C1 segment of cervical spinal cord (tissue), 14 donors: ENCODE data around the gene MFRP.

Experiments used
- DNase-seq, 14 donors: peaks; one replicate each; lab custom pipeline; 2025; lab: John Stamatoyannopoulos, UW

MFRP gene

DNA sequence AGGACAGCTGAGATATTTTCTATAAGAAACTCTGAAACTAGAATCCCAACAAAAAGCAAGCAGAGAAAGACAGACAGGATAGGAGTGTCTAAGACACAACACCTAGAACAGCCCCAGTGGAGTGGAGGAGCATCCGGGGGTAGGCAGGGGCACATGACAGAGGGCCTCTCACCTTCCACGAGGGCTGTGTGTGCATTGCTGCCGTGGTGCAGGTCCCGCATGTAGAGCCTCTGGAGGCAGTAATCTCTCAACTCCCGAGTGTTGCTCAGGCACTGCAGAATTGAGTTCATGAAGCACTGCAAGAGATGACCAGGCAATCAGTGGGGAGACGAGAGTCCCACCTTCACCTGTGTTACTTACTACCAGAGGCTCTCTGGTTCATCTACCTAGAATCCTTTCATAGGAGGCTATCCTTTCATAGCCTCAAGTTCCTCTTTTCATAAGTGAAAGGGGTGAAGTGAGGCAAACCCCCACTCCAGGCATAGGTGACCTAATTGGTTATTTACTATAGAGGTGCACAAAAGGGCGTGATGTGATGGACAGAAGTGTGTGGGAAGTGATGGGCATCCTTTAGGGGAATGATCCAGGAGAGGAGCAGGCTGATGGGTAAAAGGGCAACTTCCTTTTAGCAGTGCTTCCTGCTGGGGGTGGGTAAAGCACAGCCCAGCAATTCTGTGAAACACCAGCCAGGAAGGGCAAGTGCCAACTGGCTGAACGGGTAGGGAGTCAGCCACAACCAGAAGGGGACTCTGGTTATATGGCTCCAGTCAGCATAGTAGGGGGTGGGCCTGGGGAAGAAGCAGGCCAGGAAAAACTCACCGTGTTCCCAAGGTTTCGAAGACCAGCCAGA is 13.1 kb upstream of the MFRP start:
- DNase-seq, result peak in 1 of 14 donors; percentile 24

DNA sequence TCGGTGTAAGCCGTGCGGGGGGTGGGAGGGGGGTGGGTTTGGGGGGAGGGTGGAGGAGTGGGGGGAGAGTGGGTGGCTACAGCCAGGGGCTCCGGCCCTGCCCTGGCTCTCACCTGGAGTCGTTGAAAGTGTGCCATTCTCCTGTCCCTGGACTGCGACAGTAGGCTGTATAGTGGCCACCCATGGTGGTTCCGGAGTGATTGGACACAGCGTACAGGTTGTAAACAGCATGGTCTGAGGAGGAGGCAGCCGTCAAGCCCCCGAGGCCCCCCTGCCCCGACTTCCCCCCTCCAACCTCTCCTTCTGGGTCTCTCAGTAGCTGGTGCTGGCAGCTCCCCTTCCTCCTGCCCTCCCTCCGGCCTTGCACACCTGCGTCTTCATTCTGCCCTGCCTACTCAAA is 10.6 kb upstream of the MFRP start:
- DNase-seq, result no peak

DNA sequence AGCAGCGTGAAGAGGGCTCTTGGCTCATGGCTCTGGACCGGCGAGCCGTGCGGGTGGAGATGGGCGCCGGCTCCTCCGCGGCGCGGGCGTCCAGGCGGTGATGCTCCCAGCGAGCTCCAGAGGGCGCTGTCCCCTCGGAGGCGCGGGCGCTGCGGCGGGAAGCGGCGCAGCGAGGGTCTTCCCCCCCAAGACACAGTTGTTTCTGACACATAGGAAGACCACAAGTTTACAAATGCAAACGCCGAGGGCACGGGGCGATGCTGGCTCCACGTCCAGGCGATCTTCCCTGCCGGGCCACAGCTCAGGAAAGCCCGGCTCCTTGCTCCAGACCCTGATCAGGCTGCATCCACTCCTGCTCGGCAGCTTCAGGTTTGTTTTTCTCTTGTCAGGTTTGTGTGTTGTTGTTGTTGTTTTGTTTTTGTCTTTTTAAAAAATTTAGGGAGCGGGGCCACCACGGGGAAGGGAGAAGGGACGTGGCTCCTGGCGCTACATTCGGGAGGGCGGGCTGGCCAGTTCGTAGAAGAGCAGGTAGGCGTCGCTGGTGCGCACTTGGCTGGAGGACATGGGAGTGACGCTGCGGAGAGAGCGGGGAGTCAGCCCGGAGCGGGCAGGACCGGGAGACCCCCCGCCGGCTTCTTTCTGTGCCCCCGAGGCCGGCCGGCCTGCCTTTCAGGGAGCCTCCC is 10.0 kb upstream of the MFRP start:
- peak in 11 of 14 donors; percentile 33 to 74 (median 56) for DNase-seq

DNA sequence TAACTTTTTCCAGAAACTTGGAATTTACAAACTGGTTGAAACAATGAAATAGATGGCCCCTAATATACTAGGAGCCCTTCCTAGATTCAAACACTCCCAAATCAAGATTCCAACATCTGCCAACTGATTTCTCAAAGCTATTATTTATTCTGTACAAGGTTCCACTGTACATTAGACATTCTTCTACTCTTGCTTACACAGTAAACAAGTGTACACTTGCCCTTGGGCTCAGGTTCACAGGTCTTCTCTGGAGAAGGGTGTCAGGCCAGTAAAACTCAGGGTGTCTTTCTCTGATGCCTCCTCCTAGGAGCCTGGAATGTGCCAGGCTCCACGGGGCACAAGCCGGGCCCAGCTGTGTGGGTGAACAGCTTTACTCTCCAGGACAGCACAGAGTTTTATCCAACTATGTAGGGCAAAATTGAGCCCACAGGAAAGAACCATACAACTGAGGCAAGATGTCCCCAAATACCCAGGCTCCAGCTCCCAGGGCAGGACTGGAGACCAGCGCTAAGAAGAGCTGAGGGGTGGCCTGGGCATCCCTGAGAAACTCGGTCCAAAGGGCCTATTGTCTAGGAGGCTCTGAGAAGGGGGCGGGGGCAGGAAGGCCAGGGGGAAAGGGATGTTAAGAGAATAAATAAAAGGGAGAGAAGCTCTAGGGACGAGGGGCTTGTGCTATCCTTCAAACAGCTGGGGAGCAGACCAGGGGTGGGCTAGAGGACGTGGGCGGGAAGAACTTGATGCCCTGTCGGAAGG is 8.8 kb upstream of the MFRP start:
- DNase-seq, result no peak

DNA sequence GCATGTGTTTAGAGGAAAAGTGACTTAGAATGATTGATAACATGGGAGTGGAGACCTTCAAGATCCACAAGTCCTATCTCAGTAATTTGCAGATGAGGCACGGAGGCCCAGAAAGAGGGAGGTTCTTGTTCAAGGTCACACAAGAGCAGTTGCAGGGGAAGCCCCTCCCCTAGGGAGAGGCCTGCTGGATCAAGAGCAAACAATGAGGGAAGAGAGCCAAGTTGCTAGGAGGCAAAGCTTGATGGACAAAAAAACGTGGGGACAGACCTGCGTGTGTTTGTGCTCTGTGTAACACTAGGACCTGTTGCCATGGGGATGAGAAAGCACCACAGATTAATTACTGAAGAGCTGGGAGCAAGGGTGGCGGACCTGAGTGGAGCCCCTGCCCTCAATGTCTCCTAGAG is 6.4 kb upstream of the MFRP start:
- peak in 1 of 14 donors; percentile 33 for DNase-seq

DNA sequence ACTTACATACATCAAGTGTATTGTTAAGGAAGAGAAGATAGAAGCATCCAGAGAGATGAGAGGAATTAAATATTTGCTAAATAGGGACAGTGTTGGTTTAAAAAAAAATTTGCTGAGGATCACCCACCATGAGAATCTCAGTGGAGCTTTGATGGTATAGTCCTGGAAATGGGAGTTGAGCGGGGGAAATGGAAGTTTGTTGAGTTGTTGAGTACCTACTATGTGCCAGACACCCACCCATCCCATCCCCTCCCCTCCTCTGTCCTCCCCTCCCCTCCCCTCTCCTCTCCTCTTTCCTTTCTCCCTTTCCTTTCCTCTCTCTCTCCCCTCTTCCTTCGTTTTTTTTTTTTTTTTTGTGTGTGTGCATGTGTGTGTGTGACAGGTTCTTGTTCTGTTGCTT is 4.7 kb upstream of the MFRP start:
- no peak for DNase-seq

DNA sequence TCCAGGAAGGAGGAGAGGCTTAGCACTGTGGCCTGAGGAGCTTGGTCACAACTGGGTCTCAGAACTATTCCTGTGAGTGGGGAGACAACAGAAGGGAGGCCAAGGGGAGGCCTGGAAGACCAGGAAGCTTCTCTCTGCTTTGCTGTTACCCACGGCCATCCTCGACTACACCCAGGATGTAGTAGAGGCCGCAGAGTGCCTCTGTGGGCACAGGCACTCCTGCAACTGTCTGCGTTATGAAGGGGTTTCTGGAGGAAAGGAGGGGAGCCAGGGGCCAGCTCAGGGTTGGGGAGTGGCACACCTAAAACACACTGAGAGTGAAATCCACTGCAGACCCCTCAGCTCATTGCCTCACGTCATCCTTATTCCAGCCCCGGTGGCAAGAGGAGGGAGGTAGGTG is 3.8 kb upstream of the MFRP start:
- DNase-seq, result no peak

DNA sequence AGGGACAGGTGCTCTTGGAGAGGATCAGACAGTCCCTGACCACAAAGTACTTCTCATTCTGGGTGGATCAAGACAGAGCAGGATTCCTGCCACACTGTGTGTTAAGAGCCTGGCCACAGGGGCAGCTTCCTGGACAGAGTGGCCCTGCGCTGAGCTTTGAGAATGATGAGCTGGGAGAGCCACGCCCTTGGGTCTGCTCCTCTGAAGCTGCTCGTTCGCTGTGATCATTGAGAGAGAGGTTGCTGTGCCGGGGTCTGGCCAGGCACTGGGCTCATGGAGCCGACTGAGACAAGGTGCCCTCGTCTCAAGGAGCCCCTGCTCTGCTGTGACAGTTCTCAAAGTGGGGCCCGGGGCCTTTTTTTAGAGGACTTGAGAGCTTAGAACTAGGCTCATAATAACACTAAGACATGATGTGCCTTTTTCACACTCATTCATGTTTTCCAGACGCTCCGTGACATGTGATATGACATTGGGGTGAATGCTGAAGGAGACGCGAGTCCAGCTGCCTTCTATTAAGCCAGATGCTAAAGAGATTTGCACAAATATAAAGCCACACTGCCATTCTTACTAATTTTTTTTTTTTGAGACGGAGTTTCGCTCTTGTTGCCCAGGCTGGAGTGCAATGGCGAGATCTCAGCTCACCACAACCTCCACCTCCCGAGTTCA is 1.6 kb upstream of the MFRP start:
- DNase-seq, result no peak

DNA sequence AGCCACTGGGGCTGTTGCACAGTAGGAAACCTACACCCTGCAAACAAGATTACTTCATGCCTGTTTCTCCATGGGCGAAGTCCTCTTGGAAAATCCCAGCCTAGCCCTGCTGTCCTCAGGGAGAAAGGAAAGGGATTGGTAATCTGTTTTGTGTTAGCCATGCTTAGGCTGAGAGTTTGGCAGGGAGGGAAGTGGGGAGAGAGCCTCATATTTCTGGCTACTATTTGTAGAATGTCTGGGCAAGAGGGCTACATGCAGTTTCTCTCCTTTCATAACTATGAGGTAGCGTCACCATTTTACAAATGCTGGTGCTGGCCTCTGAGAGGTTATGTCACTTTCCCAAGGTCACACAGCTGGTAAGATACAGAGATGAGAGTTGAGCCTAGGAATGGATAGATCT is 737 bp upstream of the MFRP start:
- no peak for DNase-seq

DNA sequence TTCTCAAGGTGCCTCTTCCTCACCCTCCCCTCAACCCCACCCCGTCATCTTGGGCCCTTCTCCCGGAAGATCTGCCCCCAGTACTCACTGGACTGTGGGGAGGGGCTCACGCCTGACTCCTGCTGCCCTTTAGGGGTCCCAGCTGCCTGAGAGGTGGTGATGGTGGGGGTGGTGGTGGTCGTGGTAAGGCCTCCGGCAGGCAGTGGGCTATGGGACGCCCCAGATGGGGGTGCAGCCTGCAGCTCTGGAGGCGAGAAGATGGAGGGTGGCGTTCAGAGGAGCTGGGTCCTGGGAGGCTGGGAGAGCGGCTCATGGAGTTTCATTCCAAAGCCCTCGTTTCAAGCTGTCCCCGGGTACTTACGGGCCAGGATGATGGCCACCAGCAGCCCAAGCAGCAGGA is 820 bp downstream of the MFRP start:
- DNase-seq, result no peak

DNA sequence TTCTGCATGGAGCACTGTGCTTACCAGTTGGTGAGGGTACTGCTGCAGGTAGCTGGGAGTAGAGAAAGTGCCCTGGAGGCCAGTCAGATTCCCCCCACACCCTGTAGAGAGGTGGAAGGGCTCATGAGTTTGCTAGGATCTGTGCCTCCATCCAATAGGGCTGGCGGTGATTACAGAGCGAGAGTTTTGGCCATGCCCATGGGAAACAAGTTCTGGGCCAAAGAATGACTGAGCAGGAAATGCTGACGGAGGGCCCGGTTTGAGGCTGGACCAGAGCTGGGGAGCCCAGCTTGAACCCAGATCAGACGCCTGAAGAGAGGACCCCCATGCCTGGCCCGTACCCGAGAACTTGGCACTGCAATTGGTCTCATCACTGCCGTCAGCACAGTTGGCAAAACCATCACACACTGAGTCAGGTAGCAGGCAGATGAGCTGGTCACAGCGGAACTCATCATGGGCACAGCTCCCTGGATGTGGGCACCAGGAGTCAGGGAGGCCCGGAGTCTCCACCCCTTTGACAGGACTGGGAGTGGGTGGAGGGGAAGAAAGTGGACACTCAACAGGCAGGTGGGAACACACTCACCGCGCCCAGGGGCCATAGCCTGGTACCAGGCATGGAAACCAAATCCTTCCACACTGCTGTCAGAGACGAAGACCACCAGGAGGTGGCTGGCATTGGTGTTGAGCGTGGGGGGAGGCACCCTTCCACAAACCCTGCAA is 2.1 kb downstream of the MFRP start:
- no peak for DNase-seq

DNA sequence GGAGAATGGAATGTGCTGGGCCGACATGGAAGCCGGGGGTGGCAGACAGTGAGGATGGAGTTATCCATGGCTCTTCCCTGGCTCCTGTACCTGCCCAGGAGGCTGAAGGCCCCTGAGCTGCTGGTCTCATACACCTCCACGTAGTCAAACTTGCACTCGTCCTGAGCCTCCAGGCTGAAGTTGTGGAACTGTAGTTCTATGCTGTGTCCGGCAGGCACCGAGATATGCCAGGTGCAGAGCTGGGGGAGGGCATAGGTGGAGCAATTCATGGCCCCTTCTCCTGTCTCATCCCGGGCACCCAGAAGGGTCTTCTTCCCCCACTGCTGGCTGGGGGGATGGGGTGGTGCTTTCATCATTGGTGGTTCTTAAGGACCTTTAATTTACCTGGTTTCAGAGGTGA is 2.8 kb downstream of the MFRP start:
- no peak for DNase-seq

DNA sequence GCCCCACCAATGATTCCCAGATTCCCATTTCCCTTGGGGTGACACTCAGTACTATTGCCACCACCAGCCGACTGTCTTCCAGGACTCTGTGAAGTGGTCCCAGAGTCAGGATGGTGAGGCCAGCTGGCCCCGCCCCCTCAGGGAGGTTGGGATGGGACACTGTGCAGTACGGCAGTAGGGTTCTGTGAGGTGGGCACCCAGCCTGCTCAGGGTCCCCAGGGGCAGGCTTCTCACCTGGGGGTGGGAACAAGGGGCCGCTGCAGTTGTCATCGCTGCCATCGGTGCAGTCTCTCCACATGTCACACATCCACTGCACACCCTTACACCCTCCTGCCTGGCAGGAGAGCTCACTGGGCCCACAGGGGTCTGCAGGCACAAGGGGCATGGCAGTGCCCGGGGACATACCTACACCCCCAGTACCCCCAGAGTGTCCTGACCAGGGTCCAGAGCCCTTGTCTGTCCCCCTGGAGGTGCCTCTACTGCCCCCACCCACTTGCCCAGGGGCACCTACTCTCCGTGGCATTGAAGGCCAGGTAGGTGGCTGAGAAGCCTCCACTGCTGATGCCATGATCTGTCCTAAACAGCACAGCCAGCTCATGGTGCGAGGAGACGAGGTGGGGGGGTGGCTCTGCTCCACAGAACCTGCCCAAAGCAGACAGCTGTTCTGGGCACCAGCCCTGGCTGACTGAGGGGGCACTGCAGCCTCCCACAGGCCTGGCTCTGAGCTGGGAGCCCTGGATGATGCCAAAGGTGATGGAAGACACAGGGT is 4.0 kb downstream of the MFRP start:
- DNase-seq, result no peak

DNA sequence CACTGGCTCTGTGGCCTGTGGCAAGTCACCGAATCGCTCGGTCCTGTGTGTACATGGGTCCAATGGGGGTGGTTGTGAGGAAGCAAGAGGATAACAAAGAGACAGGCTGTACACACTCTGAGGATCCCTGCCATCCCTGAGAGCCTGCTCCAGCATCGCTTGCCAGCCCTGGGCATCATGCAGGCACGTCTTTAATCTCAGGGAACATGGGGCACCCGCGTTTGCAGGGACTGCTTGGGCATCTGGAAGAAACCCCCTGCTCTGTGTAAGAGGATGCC is 4.5 kb downstream of the MFRP start:
- no peak for DNase-seq

DNA sequence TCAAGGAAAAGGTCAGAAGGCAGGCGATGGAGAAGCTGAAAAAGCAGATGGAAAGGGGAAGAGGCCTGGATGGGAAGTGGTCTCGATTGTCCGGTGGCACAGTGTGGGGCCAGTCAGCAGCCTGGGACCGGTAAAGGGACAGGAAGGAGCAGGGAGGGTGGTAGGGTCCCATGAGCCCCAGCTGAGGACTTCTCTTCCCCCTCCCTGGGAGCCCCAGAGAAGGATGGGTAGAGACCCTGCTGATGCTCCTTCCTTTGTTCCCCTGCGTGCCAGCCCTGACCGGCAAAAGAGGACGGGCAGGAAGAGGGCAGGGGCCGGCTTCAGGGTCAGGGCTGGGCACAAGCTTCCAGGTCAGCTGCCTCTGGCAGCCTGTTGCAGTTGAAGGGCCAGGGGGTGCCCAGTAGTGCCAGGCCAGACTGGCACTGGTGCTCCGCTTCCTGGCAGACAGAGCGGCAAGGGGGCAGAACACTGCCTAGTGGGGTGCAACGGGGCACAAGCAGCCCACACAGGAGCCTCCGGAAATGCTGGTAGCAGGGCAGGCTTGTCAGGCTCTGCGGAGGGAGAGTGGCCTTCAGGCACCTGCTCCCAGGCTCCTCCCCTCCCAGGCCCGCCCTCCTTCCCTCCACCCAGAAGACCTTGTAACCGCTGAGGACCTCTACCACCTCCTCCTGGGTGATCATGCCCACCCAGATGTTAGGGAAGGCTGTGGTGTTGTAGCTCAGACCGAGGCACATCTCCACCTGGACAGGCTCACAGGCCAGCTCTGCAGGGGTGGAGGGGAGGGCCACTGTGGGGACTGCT is 5.1 kb downstream of the MFRP start:
- DNase-seq, result peak in 2 of 14 donors; percentile 53 to 60

DNA sequence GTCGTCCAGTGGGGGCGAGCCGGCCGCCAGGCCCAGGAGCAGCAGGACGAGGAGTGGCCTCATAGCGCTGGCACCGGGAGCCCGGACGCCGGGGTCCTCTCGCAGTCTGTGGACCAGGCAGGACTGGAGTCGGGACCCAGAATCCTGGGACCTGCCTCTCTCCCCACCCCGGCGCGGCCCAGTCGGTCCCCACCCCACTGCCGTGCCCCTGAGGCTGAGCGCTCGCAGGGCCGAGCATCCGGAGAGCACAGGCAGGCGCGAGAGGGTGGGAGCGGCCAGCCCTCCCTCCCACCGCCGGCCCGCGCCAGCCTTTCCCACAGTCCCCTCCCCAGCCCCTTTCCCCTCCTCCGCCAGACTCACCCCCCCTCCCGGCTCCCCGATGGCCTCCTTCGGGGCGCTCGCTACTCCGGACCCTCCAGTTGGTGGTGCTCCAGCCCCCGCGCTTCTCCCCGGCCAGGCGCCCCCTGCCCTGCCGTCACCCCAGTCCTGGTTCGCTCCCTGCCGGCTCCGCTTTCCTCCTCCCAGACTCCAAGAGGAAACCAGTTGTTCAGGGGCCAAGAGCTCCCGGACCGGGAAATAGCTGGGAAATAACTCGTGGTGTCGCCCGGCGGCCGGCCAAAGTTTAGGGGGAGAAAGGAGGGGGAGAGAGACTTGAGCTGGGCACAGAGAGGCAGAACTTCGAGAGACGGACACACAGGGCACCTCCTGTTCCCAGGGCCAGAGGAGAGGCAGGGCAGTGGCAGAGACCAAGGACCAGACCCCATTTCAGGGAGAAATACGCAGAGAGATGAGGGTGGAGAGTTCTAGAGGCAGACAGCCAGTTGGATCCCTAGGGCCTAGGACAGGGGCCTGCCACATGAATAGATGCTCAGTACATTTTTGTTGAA is 5.9 kb downstream of the MFRP start, which contains the start of gene C1QTNF5:
TSS of gene C1QTNF5 (minus strand) at position 549 of the 887 bp plus-strand sequence. CDS start at position 63, 486 bp downstream.
- DNase-seq, result peak in 12 of 14 donors; percentile 21 to 87 (median 72)

DNA sequence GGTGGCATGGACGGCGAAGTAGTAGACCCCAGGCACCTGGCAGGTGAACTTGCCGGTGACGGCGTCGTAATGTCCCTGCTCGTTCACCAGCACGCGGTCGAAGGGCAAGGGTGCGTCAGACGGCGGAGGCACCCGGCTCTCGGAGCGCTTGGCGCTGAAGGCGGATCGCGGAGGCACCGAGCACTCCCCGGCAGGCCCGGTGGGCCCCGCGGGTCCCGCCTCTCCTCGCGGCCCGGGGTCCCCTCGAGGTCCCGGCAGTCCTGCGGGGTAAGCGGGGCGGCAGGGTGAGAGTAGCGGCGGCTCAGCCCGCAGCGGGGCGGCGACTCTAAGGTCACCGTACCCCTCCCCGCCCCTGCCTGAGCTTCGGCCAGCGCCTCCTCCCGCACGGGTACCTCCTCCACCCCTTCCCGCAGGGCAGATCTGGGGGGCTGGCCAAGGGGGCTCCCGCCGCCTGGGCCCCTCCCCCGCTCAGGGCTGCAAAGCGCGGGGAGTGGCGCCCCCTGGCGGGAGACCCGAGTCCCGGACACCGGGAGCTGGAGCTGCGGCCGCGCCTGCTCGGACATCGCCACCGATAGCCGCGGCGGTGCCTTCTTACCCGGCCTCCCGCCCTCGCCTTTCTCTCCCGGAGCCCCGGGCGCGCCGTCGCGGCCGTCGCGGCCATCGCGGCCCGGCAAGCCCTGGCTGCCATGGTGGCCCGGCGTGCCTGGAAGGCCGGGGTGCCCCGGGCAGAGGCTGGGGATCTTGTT is 6.7 kb downstream of the MFRP start:
- peak in 11 of 14 donors; percentile 45 to 82 (median 54) for DNase-seq
